GM21737 (cell line): ENCODE data around the gene RAC2.

ENCODE experiments used
- ATAC-seq: cut with Tn5 transposase; IDR thresholded peaks from one replicate; pipeline ENCODE4 v1.9.1; 2021; ENCODE audit warnings: mild to moderate bottlenecking, moderate library complexity; ENCODE audit not compliant: unreplicated experiment

The RAC2 gene

DNA sequence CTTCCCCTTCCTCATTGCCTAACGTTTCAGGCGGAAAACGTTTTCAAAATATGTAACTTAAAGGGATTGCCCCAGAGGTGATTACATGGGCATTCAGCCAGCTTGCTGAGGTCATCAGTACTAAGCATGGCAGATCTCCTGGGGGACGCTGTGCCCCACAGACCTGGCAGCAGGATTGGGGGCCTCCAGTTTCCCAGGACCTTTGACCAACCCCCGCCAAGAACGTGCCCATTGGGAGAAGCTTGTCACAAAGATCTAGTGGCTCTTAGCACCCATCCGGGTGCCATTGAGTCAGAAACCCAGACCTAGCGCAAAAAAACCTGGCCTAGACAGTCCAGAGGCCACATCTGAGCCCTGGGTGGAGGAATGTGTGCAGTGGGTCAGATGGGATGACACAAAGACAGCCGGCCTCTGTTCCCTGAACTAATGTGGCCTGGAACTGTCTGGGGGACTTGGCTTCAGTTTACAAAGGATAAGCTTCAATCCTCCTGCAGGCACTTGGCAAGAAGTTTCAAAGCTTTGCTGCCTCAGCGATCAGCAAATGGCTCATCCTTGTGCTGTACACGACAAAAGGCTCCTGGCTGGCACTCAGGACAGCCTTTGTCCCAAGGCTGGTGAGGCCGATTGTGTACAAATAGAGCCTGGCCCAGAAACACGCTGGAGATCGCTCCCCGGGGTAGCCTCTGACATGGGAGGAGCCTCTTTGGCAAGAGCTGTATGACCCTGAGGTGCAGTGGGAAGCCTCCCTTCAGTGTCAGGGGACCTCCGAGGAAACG lies 65.5 kb downstream of the RAC2 start:
- ATAC-seq = no peak

- ATAC-seq = no peak
These were observed 66.3 kb downstream of the RAC2 start for GRCh38 chr22:37177755-37178154.

DNA sequence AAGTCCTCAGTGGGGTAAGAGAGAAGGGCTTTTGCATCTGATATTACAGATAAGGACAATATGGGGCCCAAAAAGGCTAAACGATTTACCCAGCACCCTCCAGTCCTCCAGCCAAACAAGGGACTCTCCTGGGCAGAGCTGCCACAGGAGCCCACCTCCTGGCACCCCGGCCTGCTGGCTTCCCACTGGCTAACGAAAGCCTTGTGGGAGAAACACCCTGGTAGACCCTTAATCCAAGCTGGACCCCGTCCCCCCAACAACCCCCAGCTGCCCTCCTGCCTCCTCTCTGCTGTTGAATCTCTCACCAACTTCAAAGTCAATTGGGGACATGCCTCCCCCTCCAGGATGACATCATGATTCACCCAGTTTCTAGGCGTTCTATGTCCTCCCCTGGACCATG lies 66.8 kb downstream of the RAC2 start:
- no peak for ATAC-seq

- ATAC-seq = no peak
These were observed 67.5 kb downstream of the RAC2 start for GRCh38 chr22:37176464-37177061.

DNA sequence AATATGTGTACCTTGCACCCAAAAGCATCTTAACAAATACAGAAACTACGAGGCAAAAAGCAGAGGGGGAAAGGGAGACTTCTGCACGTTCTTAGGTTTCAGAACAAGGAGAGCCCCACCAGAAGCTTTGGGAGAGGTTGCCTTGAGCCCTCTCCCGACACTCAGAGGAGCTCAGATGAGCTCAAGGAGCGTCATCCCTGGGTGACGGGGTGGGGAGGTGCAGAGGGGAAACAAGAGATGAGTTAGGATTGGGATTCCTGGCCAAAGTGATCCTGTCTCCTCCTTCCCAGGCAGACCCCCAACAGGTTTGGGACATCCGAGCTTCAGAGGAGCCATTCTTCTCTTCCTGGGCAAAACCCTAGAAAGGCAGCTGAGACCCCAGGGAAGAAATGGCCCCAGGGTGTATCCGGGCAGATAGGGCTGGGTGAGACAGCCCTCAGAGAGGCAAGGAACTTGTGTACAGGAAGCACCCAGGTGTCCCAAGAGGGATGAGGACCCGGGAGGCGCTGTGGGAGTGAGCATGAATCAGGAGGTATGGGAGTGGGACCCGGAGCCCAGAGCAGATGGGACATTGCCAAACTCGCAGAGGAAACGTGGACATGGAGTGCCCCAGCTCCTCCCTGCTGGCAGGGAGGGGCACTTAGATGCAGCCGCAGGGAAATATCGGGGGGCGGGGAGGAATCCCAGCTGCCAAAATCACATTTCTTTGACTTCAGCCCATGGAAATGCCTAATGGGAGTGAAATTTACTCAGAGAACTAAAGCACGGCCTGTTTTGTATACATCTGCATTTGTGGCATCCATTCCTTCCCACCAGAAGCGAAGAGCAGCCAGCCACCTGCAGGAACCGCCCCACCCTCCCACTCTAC lies 68.4 kb downstream of the RAC2 start:
- ATAC-seq = no peak
